OCI-M2 (cell line): ENCODE measurements around the gene EVC.
"Not testable (repeated sequence)": the region's sequence is repeated elsewhere in the genome, so short reads cannot be mapped to it uniquely, and the experiment has no call there.

ENCODE experiments used
- DNase-seq: peaks from one replicate; lab custom pipeline; 2025; ENCODE audit not compliant: unreplicated experiment; lab: John Stamatoyannopoulos, UW

EVC gene

GRCh38 chr4:5836943-5837342, 125.9 kb downstream of the EVC start:
- DNase-seq: no peak

DNA sequence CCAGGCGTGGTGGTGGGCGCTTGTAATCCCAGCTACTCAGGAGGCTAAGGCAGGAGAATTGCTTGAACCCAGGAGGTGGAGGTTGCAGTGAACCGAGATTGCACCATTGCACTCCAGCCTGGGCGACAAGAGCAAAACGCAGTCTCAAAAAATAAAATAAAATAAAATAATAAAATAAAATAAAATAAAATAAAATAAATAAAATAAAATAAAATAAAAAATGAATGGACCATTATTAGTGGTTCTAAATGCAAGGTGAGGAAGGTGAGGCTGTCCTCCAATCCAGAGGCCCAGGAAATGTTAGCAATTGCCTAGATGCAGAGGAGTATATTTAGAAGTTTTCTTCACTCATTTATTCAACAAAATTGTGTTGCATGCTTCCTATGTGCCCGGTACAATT, 126.5 kb downstream of the EVC start:
- not testable (repeated sequence) for DNase-seq

DNA sequence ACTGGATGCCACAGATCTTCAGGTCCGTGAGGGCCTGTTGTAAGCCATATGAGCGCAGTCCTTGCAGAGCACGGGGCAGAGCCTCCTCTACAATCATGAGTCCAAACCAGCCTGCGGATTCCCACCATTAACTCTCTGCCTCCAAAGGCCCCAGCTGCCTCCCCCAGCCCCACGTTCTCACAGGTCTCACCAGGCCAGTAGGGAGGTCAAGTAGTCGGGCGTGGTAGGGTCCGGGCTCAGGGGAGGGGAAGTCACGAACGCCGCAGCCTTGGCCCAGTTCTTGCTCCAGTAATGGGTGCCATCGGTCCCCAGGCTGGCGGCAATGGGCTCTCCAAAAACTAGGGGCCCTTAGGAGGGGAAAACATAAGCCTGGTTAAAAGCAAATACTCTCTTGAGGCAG, 128.3 kb downstream of the EVC start:
- DNase-seq: no peak

- DNase-seq: no peak
Observed at GRCh38 chr4:5839751-5840674, 129.0 kb downstream of the EVC start.

GRCh38 chr4:5842456-5842855, 131.5 kb downstream of the EVC start:
- DNase-seq: no peak

DNA sequence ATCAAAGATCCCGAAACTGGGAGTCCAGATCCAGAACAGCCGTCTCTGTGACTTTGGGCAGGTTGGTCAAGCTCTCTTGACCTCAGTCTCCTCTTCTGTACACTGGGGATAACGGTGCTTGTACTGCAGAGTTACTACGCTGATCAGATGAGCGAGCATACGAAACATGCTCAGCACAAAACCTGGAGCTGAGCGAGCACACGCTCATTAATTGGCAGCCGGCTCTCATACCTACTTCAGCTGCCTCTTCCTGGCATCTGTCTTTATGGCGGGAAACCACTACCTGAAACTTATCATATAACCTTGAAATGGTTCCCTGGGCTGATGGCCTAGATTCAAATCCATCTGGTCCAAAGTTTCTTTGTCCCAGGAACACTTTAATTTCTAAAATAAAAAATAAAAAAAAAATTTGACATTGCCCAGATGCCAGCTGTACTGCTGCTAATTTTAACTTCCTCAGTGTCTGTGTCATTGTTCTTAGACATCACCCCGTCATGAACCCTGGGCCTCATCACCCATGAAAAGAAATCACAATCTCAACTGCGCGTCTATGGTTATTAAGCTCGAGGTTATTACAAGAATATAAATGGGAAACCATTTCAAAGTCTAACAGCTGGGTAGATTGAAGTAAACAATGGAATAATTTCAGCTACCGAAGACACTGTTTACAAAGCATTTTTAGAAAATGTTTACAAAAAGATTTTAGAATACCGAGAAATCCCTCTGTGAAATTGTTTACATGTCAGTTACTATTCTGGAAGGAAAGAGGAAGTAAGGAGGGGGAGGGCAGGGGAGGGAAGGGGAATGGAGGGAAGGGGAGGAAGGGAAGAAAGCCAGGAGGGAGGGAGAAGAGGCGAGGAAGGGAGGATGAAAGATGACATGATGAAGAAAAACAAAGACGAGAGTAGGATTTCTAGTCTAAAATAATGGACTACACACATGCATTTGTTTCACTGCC, 132.9 kb downstream of the EVC start:
- no peak for DNase-seq

GRCh38 chr4:5845035-5845905, 134.3 kb downstream of the EVC start:
- DNase-seq: no peak

DNA sequence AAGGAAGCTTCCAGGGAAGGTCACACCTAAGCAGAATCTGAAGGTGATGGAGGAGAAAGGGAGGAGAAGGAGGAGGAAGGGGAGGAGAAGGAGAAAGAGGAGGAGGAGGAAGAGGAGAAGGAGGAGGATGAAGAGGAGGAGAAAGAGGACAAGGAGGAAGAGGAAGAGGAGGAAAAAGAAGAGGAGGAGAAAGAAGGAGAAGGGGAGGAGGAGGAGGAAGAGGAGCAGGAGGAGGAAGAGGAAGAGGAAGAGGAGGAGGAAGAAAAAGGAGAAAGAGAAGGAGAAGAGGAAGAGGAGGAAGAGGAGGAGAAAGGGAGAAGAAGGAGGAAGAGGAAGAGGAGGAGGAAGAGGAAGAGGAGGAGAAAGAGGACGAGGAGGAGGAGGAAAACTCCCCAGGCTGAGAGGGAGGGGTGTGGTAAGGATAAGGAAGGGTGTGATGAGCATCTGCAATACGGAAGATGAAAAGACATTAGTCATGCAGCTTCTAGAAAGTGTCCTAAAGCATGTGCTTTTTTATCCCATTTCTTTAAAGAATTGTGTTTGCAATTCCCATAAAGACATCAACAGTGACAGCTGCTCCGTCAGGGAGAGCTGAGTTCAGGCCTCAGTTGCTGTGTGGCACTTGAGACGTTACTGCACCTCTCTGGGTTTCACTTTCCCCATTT, 140.8 kb downstream of the EVC start:
- DNase-seq: no peak

GRCh38 chr4:5852523-5853202, 141.7 kb downstream of the EVC start:
- no peak for DNase-seq

DNA sequence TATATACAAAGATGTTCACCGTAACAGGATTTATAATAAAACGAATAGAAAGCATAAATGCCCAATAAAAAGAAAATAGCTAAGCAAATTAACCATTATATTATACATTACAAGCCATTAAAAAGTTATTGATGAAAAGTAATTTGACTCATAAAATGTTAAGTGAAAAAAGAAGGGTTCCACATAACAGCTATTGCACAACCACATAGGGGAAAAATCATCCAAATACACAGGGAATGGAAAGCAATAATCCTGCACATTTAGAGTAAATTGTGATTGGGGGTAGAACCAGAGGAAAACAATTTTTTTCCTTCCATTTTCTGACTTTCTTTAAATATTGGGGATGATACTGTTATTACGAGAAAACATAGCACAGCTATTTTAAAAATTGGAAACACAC, 143.9 kb downstream of the EVC start:
- DNase-seq: no peak

- DNase-seq: not testable (repeated sequence)
Observed at GRCh38 chr4:5856362-5856761, 145.4 kb downstream of the EVC start.

DNA sequence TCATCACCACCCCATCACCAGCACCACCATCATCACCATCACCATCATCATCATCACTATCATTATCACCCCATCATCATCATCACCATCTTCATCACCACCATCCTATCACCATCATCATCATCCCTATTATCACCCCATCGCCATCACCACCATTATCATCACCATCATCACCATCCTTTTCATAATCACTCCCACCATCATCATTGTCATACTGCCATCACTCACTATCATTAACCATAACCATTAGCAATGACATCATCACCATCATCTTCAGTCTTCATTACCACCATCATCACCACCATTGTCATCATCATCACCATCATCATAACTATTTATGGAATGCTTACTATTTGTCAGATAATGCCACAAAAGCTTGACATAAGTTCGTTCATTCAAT, 146.2 kb downstream of the EVC start:
- DNase-seq: no peak

- no peak for DNase-seq
Observed at GRCh38 chr4:5858020-5858769, 147.2 kb downstream of the EVC start.

- no peak for DNase-seq
Observed at GRCh38 chr4:5863461-5864113, 152.6 kb downstream of the EVC start.
